T-helper 1 cell treated with Interleukin-12 subunit alpha and Interleukin-12 subunit beta and Interleukin-4 antibody, amounts not matched to agents 30 ng/mL and 1 ng/mL, for 36 hours (primary cell): ENCODE results near the gene GRID1. TPM values are rescaled to one million over a fixed set of nuclear protein-coding genes. Genes with fewer than 3 reads are reported as not detected.
"Not testable (repeated sequence)": the region's sequence is repeated elsewhere in the genome, so short reads cannot be mapped to it uniquely, and the experiment has no call there.

Experiments used
- intact Hi-C: fragments of 100-400 bp; cut with micrococcal nuclease; formaldehyde crosslinking; loops from one replicate; pipeline ENCODE4 v1.15.1; 2024
- total RNA-seq: library from RNA; stranded (reverse); gene quantifications from 2 replicates; pipeline ENCODE4 v1.2.3, GENCODE V29; 2022

GRID1 gene
- total RNA-seq, 1 donor from 2014 or later = not detected

DNA sequence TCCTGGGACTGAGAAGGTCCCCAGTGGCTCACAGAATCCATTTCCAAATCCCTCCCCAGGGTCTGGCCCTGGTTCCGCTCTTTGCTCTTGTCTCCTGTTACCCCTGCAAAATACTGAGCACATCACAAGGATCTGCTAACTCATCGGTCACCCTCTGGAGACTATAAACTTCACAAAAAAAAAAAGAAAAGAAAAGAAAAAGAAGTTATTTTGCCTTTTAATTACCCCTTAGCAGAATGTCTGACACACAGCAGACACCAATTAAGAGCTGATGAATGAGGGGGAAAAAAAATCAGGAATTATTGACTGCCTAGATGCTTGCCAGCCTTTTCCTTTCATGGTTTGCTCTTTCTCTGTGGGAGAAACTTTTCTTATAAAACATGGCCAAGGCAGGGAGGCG is 578.7 kb downstream of the GRID1 start:
- intact Hi-C loops = no loop called here

DNA sequence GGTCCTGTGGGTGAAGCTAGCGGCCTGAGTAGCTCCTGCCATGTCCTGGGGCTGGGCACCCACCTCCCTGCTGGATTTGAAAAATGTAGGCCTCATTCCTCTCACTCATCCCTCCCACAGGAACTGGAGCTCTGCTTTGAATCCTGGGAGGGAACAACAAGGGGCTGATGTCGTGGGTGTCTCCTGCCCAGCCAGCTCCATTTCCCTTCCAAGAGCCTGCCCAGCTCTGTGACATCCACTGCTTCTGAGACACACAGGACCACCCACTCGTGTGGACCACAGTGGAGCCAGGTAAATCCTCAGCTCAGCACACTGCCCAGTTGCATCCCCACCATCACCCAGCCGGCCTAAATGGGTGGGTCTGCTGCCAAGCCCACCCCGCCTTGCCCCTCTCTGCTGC is 579.2 kb downstream of the GRID1 start:
- intact Hi-C loops = no loop called here

GRCh38 chr10:85786401-85786899 is 580.1 kb downstream of the GRID1 start:
- intact Hi-C loops = no loop called here

- intact Hi-C loops = no loop called here
Measured at GRCh38 chr10:85784792-85785191, 581.8 kb downstream of the GRID1 start.

GRCh38 chr10:85781404-85781803 is 585.2 kb downstream of the GRID1 start:
- intact Hi-C loops = no loop called here

- intact Hi-C loops = no loop called here
Measured at GRCh38 chr10:85778074-85778473, 588.5 kb downstream of the GRID1 start.

- intact Hi-C loops = no loop called here
Measured at GRCh38 chr10:85767891-85768290, 598.7 kb downstream of the GRID1 start.

DNA sequence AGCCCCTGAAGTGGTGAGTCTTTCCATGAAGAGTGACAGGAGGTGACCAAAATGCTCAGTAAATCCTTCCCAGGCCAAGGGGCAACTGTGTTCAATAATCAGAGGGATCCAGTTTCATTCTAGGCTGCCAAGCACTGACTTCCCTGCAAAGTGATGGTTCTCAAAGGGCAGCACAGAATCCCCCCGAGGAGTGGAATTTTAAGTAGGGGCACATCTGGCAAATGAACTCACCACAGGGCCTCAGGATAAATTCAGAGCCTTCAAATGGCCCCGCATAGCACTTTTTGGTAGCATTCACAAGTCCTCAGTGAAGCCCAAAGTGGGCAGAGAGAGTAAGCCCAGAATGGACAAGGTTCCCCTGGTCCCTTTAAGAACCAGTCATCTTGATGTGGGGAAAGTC is 602.5 kb downstream of the GRID1 start:
- intact Hi-C loops = no loop called here

GRCh38 chr10:85761906-85762445 is 604.6 kb downstream of the GRID1 start:
- intact Hi-C loops = no loop called here

DNA sequence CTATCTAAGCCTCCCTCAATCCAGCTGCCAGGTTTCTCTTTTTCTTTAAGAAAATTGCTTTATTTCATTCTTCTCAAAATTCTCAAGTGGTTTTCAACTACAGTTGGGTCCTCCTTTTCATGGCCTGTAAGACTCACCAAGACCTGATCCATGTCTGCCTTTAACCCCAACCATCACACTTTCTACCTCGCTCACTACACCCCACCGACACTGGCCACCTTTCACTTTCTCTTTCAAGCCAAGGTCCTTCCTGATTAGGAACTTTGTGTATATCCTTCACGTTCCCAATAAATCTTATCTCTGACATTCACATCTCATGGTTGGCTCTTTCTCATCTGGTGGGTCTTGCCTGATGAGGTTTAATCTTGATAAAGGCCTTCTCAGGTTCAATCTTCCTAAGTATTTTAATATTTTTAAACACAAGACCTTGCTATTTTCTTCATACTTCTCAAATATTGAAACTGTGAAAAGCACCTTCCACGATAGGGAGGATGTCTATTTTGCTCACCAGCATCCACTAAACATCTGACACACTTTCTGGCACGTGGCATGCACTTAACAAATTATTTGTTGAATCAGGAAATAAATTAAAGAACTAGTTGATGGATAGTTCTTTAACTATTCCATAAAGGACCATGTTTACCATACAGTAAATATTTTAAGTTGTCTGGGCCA is 624.8 kb downstream of the GRID1 start:
- intact Hi-C loops = no loop called here

GRCh38 chr10:85735997-85736396 is 630.6 kb downstream of the GRID1 start:
- intact Hi-C loops = no loop called here

DNA sequence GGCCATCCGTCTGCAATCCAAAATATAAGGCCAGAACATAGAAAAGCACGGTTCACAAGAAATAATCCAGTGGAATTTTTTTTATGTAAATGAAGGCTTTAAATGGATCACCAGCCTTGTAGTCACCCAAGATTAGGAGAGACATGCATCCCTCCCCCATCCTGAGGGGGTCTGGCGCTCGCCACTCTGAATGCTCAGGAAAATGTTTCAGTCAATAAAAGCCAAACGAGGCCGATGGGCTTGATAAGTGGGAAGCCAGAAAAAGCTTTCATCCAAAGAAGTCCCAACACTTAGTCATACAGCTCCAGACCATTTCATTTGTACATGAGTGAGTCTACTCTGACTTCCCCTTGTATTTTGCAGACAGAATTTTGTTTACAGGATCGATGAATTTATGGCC is 631.8 kb downstream of the GRID1 start:
- intact Hi-C loops = no loop called here

DNA sequence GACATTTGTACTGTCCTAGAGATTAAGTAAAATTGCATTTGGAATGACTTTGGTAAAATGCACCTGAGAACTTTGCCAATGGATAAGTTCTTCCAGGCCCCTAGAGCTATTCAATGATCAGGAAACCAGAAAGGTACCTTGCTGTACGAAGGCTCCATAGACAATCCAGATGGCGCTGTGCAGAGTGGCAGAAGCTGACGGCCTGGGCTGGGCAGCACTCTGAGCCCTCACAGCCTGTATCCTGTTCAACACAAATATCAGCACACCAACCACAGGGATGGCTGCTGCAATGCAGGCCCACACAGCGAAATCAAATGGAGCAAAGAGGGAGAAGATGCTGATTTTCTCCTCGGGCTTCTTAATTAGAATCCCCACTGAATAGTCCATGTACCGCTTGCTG is 642.4 kb downstream of the GRID1 start:
- intact Hi-C loops = no loop called here

DNA sequence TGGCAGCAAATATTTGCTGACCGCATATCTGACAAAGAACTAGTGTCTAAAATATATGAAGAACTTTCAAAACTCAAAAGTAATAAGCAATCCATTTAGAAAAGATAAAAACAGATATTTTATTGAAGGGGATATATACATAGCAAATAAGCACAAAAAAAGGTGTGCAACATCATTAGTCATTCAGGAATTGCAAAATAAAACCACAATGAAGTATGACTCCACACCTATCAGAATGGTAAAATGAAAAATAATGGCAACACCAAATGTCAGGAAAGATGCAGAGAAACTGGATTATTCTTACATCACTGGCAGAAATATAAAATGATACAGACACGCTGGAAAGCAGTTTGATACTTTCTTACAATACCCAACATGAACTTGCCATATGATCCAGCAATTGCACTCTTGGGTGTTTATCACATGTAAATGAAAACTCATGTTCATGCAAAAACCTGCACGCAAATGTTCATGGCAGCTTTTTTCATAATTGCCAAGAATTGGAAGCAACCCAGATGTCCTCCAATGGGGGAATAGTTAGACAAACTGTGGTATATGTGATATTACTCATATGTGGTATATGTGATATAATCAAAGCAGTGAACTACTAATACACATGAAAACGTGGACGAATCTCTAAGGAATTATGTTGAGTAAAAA is 645.5 kb downstream of the GRID1 start:
- intact Hi-C loops = no loop called here

- intact Hi-C loops = no loop called here
Measured at GRCh38 chr10:85719408-85719807, 647.2 kb downstream of the GRID1 start.

GRCh38 chr10:85713885-85714284 is 652.7 kb downstream of the GRID1 start:
- intact Hi-C loops = no loop called here

- intact Hi-C loops = no loop called here
Measured at GRCh38 chr10:85702768-85703167, 663.8 kb downstream of the GRID1 start.

GRCh38 chr10:85699066-85699465 is 667.5 kb downstream of the GRID1 start:
- intact Hi-C loops = not testable (repeated sequence)

GRCh38 chr10:85696893-85697292 is 669.7 kb downstream of the GRID1 start:
- intact Hi-C loops = no loop called here

DNA sequence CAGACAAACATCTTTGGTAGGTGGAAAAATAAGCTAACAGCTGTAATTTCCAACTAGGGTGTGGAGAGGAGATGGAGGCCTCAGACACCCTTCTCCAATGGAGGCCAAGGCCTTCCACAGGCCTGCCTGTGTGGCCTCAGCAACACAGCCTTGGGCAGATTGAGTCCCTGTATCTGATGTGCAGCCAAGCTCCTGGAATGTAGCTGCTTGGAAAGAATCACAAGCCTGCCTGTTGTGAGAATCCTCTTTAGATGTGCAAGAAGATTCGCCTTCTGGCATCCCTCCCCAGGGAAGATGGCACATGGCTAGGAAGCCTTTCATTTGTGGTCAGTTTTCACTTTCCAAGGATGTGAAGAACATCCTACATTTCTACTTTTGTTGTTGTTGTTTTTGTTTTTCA is 684.0 kb downstream of the GRID1 start:
- intact Hi-C loops = no loop called here

- intact Hi-C loops = no loop called here
Measured at GRCh38 chr10:85679710-85680109, 686.9 kb downstream of the GRID1 start.

GRCh38 chr10:85679061-85679460 is 687.5 kb downstream of the GRID1 start:
- intact Hi-C loops = no loop called here

DNA sequence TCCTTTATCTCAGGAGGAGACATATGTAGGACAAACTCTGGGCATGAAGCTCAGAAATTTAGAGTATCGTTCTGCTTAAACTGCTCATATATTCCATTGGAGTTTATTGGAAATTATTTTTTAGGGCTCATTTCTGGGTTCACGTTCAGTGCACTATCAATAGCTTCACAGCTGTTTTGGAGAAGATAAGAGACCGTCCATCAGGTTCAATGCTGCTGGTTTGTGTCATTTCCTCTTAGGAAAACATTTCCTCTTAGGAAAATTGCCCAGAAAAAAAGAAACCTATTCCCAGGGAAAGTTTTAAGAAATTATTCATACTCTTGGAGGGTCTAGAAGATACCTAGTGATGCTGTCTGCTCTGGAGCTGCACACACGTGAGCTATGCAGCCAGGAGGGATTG is 691.7 kb downstream of the GRID1 start:
- intact Hi-C loops = no loop called here
